Hematopoietic multipotent progenitor cell treated with erythropoietin and hydrocortisone succinate and interleukin-3 and kit ligand, for 6 days (in vitro differentiated cells): ENCODE results near the gene ANXA2.

Experiments
- DNase-seq: peaks from one replicate; pipeline ENCODE4 v3.0.0-alpha.2; 2015

Gene ANXA2

DNA sequence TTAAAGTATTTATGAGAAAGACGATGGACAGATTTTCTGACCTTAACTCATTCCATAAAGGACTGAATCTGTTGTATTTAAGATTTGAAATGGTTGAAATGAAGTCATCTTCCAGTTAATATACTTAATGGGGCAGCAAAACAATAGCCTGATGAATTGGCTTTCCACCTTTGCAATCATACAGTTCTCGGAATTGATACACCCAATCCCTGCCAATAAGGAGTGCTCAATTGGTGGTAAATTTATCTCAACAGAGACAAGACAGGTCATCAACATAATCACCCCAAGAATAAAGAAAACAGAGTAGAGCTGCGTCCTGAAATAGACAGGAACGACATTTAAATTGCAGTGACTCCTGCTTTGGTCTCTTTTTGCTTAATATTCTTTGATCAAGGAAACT lies 11.2 kb downstream of the ANXA2 start:
- no peak for DNase-seq

DNA sequence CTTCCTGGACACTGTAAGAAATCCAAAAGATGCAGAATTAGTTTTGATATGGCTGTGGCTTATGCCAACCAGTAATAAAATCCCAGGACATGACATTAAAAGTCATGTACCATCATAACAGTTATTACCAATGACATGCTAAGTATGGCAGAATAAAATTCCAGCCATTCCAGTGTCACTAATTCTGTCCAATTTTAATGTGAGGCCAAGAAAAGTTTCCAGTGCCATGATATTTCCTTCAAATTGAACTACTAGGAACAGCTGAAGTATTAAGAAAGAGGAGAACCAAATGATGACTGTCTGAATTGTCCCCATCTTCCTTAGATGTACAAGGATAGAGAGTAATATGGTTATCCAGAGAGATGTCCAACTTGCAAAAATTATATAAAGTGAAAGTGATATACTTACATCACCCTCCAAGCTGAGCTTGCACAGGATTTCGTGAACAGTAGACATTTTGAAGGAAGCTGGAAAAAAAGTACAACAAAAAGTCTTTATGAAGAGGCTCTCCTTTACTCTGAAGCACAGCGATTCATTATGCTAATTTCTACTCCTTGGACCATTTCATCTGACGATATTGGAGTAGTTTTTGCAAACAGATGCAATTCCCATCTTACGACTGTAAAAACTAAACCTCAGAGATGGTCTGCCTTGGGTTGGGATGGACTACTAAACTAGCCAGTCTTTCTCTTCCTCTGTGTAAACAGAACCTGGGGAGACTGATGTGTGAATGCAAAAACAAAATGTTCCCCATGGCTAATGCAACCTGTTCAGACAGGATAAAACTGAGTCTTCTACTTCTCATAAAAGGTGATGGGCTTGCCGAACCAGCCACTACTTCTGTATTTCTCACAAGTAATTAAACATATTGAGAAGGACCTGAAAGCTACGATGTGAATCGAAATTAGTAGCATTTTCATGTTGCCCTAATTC lies 11.9 kb downstream of the ANXA2 start:
- no peak for DNase-seq

DNA sequence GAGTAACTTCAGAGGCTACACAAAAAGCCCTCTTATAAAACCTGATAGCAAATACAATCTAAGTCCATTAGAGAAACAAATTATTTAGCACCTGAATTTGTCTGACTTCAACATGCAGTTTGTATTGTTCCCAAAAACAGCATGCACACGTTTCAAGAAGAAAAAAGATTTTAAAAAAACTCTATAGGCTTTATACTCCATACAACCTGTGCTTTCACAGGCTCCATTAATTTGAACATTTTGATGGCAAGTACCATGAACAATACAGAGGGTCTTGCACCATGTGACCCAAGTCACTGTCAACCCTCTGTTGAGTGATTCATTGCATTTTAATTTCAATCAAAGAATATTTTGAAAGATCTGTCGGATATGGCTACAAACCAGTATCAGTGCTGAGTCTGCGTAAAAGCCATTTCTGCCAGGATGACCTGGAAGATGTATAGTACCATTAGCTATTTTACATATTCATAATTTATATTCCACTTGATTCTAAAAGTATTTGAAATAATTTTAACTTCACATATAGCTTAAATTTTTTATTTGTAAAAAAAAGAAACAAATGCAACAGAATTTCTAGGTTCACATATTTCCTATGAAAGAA lies 13.2 kb downstream of the ANXA2 start:
- no peak for DNase-seq

DNA sequence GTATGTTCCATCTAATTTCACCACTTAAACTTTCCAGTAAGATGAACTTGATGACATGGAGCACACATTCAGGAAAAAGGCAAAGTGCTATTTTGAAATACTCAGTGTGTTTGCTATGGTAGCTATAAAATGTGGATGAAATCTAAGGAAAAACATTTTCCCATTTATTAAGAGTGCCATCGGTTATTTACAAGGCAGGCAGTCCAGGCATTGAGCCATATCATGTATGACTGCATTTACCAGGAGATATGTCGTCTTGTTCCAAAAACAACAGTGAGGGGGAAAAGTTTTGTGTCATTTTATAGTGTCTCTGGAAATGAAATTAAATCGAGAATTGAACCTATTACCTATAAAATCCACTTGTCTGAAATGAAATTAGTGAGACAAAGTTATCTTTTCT lies 13.7 kb downstream of the ANXA2 start:
- no peak for DNase-seq

DNA sequence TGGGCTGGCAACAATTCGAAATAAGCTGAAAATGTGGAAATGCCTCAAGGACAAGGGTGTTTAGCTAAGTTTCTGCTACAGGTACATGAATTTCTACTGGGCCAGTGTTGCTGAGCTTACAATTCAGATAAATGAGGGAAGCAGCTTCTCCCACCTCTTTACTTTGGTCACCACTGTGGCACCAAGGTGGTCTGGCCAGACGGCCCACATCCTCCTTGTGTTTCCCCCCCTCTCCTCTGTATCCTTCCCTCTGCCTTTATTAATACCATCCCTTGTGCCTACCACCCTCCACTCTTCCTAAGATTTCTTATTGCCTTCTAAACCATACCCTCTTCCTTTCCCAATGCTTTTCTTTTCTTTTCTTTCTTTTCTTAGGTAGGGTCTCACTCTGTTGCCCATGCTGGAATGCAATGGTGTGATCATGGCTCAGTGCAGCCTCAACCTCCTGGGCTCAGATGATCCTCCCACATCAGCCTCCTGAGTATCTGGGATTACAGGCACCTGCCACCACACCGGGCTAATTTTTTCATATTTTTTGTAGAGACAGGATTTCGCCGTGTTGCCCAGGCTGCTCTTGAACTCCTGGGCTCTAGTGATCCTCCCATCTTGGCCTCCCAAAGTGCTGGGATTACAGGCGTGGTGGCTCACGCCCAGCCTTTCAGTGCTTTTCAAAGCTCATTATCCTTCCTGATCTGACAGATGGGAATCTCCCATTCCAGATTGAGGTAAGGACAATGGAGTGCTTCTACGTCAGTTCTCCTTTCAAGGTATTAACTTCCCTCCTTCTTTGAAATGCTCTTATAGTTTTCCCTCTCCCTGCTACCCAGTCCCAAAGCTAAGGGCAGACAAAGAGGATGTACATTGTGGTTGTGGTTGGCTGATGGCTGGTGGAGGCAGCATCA lies 14.8 kb downstream of the ANXA2 start:
- no peak for DNase-seq

DNA sequence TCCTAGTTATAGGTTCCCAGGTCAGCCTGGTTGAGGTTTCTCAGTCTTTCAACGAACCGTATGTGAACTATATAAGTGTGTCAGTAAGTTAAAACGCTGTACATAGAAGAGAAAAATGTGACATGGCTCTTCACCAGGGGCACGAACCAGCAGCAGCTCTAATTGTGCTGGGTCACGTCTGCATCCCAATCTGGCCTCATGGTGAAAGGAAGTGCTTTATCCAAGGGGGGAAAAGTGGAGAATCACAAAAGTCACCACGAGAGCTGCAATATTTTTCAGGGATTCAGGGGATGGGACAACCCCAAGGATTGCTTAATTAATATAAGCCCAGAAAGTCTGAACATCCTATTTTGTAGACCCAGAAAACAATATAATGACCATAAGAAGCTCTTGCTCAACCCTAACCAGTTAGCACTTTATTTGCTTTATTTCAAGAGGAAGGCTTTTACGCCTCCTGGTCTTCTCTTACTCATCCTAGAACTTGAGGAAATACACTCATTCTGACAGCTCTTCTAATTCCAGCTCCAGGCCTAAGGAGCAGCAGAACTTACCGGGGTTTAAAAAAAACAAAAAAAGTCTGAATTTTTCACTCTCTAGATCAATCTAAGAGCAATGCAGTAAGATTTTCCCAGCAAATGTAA lies 16.5 kb downstream of the ANXA2 start:
- DNase-seq, result no peak

DNA sequence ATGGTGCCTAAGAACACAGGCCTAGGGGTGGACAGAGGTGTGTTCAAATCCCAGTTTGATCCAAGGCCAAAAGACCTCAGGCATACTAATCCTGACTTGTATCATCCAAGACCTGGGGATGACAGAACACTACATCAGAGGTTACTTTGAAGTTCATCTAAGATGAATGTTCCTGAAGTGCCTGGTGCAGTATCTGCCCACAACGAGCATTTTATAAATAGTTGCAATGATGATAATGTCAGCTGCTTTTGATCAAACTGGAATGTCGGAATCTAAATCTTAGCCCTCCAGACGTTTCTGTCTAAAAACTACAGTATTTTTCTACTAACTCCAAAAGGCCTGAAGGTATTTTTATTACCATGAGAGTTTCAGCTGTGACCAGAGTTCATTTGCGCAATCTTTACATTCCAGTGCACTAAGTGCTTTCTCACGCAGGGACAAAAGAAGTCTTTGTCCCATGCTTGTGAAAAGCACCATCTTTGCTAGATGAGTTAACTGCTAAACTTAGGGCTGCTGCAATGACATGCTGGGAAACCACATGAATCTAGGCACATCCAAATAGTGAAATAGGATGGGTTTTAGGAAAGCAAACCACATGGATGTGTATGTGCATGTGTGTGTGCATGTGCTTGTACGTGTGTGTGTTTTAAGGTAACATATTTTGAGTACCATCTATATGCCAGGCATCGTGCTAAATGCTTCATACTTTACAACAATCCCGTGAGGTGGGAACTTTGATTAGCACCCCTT lies 18.1 kb downstream of the ANXA2 start:
- DNase-seq, result no peak

DNA sequence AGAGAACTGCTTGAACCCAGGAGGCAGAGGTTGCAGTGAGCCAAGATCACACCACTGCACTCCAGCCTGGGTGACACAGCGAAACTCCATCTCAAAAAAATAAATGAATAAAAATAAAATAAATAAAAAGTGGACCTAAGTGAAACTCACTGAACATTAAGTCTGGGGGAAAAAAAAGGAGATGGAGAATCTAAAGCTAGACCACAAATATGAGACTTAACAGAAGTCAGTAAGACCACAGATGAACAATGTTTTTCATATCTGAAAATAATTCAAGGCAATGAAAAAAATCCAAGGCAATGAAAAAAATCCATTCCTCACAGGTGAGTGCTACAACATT lies 18.6 kb downstream of the ANXA2 start:
- DNase-seq, result no peak

DNA sequence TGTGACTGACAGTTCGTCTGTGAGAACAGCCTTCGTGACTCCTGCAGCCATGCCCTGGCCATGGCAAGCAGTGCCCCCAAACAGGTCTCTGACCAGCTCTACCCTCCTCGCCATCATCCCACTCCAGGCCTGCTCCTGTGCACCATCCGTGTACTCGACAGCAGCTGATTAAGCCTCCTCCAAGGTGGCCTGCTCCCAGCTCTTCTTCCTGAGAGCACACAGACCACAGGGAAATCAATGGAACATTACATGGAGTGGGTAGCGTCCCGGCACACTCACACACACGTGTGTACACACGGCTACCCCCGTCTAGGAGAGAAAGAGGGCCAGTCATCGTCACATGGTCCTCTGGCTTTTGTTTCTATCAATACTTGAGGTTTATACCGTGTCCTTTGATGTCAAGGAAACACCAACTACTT lies 21.1 kb downstream of the ANXA2 start:
- DNase-seq, result no peak

DNA sequence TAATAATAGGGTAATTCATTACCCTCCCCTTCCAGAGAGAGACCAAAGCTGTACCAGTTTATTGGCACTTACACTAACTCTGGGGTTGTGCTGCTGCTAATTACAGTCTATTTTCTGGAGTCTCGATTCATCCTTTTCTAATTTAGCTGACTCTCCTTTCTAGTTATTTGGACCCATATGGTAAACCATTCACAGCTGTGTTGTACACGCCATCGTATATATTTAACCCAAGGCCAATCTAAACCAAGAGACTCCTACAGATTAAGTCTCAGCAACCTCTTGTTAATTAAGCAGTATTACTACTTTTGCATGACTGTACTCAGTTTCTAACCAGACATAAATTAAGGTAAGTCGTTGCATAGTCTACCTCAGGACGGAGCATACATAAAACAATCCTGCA lies 22.5 kb downstream of the ANXA2 start:
- DNase-seq, result no peak

DNA sequence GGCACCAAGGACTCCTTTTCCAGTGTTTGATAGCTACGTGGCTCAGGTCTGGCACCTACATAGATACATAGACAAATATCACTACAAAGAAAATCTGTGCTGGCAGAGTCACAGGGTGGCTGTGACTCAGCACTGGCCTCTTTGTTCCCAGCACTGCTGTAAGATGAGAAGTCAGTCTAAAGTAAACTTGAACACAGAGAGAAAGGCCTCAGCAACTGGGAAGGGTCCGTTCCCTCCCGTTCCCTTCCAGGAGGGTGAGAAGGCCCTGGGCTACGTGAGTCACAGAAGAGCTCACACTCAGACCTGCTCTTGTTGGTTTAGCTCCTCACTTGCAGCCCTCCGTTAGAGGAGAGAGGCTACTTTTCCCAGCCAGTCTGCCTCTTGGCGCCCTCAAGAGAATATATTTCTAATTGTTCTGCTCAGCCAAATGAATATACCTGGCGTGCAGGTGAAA lies 23.1 kb downstream of the ANXA2 start:
- no peak for DNase-seq

DNA sequence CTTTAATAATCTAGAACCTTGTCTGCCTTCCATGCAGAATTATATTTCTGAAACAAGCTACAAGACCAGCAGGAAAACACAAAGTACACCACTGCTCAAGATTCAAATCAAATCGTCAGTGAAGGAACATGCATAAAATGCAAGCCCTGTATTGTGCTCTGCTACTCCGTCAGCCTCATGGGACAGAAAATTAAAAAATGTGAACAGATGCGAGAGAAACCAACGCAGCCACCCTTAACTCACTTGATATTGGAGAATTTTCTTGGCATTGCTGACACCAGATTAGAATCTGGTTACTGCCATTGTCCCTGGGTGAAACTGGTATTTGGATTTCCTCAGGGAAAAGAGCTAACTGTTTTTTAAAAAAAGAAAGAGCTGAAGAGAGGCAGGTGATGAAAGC lies 23.6 kb downstream of the ANXA2 start:
- no peak for DNase-seq

DNA sequence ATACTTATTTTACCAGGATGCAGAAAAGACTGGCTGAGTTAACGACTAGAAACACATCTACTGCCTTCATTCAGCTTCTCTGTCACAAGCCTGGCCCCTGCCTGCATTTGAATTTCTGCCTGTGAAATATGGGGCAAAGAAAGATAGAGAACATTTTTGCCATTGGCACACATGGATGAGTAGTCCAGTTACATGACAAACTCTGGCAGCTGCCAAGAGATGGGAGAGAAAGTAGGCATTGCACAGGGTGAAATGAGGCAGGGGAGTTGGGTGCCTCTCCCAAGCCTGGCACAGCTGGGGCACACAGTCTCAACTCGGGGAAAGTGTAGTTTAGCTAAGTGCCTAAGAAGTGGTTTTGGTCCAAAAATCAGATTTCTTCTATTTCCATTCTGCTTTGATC lies 24.0 kb downstream of the ANXA2 start:
- no peak for DNase-seq

DNA sequence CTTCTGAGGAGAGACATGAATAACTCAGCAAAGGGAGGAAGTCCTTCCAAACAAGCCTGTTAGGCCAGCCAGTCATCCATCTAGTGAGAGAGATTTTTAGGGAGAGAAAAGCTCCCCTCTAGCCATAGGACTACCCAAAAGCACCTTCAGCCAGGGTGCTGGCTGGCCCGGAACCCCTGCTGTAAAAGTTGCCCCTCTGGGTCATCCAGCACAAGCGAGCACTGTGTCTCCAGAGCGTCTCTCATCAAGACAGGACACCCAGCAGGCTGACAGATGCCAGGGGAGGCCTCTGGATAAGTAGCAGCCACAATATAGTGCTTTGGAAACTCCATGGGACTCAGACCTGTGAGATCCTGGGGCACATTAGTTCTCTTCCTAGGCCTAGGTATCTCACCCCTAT lies 24.5 kb downstream of the ANXA2 start:
- no peak for DNase-seq

DNA sequence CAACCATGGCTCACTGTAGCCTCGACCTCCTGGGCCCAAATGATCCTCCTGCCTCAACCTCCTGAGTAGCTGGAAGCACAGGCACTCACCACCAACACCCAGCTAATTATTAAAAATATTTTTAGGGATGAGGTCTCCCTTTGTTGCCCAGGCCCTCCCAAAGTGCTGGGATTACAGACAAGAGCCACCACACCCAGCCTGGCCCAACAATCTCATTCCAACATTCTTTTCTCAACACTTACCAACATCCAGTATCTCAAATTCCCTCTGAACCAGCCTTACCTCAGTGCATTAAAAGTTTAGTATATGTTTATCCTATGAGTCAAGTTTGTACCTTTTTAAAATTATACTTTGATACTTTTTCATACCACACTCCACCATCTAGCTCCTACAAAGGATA lies 25.0 kb downstream of the ANXA2 start:
- DNase-seq, result no peak

DNA sequence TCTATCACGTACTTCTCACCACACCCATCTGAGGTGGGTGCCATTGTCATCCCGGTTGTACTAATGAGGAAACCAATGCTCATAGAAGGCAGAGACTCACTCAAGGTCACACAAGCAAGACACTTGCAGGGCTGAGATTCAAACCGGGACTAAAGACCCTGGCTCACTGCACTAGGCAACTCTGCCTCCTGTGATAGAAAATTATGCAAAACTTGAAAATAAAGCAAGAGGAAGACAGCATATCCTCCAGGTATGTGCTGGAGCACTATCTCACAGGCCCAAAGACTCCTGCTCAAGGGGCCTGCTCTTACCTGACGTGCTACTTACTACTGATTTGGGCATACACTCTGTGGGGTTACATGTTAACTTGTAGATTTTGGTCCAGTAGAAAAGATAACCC lies 25.6 kb downstream of the ANXA2 start:
- no peak for DNase-seq

DNA sequence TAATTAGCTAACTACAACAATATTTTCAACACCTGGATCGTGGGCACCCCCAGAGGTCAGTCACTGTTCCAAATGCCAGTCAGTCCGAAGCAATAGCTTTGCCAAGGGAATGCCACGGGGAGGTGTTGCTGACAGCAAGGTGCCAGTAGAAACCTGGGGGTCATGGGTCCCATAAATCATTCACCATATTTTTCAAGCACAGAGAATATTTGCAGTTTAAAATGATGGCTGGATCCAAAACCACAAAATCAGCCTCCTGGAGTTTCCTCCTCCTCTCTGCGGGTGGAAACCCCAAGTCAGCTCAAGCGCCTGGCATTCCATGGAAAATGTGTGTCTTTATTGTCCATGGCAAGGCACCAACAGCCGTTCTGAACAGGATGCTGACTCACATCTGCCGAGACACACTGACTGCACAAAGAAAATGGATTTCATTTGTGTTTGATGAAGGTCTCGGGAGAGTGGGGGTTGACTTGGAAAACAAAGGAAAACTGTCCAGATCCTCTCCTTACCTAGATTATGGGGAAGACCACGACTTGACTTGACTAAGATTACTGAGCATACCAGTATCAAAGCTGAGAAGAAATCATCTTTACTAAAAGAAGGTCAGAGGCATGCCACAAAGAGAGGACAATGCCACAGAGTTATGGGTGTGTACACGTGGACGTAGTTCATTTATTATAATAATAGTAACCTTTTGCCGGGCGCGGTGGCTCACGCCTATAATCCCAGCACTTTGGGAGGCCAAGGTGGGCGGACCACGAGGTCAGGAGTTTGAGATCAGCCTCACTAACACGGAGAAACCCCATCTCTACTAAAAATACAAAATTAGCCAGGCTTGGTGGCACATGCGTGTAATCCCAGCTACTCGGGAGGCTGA lies 26.4 kb downstream of the ANXA2 start:
- DNase-seq, result no peak

DNA sequence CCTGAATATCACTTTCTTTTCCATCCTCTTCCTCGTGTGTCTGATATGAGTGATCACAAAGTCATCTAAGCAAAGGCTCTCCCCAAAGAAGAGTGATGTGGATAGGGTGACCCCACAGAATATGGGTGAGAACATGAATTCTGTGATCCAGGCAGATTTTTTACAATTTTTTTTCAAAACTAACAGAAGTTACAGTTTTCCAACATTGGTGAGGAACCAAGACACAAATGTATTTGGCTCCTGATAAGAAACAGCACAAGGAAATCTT lies 27.0 kb downstream of the ANXA2 start:
- no peak for DNase-seq

DNA sequence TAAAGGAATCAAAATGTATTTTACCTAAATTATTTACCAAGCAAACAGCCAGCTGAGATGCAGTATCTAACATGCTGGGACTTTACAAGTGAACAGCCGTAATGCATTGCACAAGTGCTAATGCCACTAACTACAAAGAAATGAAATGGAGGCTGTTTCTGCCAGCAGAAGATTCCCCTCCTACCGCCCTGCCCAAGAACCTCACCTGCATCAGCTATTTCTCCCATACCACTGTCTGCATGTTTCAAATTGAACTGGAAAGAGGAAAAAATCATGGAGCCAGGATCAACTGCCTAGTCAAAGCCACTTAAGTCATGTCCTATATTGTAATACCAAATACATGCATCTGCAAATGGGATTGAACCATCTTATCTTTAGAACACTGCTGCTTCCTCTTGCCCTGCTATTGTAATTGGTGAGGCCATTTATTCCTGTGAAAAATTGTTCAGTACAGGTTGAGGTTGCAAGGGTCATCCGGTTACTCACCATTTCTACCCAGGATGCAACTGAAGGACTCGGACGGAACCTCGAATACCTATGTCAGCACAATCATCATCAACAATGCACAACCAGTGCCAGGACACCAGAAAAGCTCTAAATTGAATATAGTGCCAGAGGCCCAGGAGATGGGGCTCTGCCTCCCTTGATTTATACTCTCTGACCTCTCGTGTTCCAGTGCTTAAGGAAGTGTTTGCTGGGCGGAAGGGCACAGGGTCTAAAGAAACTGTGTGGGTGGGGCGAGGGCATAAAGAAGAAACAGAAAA lies 27.5 kb downstream of the ANXA2 start:
- DNase-seq, result no peak

DNA sequence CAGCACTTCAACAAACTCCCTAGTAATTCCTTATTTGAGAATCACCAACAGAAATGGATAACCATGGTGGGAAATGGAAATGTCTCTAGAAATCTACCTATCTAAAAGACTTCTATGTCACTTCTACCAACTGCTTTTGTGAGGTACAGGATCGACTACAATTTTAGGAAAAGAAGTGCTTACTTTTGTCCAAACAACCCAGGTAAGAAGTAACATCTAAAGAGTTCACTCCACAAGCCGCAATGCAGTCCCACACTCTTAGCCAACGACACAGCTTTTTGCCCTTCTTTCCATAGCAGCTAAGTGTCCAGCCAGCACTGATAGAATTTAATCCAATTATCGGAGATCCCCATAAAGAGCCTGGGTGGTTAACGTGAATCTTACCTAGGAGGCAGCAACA lies 28.1 kb downstream of the ANXA2 start:
- no peak for DNase-seq

DNA sequence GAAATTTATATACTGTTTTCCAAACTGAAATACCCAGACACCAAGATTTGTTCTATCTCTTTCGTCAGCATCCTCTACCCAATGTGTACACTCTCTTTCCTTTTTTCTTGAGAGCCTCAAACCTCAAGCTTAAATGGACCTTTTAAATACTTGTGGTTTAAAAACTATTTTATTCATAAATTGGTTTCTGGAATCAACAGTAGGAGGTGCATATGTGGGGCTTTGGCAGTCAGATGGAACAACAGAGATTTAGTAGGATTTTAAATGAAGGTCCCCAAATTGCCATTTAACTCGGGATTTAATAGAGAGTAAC lies 33.2 kb downstream of the ANXA2 start:
- DNase-seq, result no peak
